DMS53 treated with DMSO at 0.1 percent for 48 hours (cell line): Measurements from ENCODE around the gene UBE2QL1.
"Not testable (repeated sequence)": the region's sequence is repeated elsewhere in the genome, so short reads cannot be mapped to it uniquely, and the experiment has no call there.

Experiments
- DNase-seq: peaks from one replicate; lab custom pipeline; 2025; ENCODE audit not compliant: unreplicated experiment; lab: John Stamatoyannopoulos, UW

The UBE2QL1 gene

DNA sequence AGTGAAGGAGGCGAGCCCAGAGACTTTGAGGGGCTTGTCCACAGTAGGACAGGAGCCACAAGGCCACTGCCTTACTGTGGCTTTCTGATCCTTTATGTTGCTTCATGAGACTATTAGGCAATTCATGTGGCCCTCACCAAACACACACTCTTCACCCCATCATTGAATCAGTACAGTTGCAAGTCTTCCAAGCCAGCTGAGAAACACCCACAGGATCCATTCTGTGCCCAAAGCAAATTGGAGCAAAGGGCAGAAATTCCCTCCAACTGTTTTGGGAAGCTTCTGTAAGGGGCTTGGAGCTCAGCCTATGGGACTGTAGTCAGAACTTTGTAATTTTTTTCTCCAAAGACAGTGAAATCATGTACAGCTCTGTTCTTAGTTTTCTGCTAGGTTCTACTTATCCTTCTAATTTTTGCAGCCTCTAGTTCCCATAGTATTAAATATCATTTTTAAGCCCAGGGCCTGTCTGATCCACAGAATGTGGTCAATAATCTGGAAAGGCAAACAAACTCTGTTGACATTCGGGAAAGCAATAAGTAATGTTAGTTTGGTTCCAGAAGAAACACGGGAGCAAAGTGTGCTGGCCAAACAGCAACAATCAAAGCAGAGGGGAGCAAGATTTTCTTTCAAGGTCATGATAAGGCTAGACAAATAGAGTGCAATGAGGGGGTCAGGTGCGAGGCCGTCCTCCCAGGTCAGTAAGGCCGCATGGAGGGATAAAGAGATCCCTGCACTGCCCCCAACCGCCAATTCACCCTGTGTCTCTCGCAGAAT lies 47.0 kb downstream of the UBE2QL1 start:
- DNase-seq, result no peak

GRCh38 chr5:6496207-6496584 lies 47.5 kb downstream of the UBE2QL1 start:
- DNase-seq, result no peak

DNA sequence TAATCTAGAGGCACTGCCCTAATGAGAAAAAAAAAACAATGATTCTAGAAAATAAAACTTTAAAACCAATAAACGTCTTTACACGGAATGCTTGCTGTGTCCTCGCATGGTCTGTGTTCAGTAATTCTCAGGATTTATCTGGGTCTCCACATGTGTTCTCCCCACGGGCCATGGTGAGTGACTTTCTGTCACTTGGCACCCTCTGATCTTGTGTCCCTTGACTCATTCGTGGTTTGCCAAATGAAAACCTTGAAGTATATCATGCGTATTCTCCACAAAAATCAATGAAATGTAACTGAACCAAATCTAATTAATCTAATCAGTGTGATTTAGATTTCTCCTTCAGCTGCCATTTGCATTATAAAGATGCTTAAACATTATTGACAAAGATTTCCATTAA lies 48.0 kb downstream of the UBE2QL1 start:
- no peak for DNase-seq

DNA sequence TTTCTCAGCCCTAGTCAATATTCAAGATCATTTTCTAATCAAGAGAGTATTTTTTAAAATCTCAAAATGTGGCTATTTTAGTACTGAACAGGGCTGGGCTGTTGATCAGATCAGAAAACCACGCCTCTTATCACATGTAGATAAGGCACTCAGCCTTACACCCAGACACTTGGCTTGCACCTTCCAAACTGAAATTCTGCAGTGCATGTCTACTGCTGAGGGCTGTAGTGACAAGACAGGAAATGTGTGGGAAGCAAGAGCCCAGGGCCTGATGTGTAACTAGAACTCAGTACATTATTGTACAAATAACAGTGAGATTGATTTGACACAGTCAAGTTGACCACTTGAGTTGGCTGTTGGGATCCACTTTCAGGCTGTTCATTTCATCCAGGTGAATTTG lies 48.6 kb downstream of the UBE2QL1 start:
- DNase-seq, result no peak

- no peak for DNase-seq
Observed at GRCh38 chr5:6498968-6499367, 50.3 kb downstream of the UBE2QL1 start.

GRCh38 chr5:6501701-6502100 lies 53.0 kb downstream of the UBE2QL1 start:
- no peak for DNase-seq

DNA sequence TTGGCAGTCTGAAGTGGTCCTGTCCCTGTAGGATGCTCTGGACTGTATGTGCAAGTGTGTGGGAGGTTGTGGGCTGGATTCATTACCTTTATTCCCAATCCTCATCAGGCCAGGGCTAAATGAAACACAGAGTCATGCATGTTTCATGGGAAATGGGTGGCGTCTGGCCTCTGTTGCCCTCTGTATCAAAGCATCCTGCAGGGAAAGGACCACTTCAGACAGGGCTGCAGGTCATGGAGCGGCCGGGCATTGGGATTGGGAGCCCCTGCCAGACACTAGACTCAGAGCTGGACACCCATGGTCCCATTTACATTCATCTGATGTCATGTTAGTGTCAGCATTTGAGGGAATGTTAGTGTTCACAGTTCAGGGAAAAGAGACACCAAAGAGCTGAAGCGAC lies 53.8 kb downstream of the UBE2QL1 start:
- DNase-seq, result no peak

DNA sequence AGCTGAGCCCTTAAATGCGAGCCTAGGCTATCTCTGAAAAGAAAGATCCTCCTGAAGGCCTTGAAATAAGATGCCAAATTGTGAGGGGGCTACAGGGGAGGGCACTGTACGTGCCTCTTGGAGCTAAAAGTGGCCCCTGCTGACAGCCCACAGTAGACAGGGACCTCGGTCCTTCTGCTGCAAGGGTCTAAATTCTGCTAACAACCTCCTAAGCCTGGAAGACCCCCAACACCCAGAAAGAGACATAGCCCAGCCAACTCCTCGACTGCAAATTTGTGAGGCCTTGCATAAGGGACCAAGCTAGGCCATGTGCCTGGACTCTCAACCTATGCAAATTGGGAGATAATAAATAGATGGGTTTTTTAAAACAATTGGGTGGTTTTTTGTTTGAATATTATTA lies 54.7 kb downstream of the UBE2QL1 start:
- DNase-seq, result no peak

DNA sequence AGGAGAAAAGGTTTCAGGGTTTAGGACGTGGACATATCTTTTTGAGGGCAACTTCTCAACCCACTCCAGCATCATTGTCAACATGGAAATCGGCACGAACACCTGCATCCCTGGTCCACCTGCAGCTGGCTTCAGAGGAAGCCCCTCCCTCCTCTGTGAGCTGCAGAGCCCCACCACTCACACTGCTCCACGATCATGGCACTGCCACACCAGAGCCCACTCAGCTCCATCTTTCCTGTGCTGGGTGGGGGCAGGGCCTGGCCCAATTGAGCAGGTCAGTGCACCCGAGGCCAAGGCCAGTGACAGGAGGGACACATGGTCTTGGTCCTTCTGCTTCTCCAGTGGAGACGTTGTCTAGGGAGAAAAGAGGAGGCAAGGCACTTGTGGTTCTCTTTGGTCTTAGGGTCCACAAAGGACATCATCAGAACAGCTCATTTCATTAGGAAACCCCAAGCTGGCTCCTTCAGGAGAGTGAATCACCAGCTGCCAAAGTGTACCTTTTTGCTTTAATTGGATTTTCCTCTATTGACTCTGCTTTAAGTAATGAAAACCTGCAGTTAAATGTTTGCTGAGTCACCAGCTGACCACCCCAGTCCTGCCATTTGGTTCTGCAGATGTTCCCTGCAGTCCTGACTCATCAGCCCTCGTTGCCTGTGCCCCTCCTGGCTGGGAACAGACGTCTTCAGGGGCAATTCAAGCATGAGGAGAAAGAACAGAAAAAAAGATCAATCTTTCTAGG lies 56.2 kb downstream of the UBE2QL1 start:
- no peak for DNase-seq

DNA sequence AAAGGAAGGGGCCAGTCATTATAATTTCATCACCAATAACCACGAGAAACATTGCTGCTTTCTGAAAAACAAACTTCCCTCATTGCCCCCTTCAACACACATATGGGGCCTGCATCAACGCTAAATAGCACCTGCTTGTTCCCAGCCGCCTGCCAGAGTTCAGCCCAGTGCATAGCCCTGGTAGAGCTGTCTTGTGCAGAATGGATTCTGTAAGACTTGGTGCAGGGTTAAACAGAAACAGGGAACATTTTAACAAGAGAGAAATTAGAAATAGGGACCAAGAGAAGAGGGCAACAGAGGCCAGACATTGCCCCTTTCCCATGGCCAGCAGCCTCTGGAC lies 56.7 kb downstream of the UBE2QL1 start:
- no peak for DNase-seq

DNA sequence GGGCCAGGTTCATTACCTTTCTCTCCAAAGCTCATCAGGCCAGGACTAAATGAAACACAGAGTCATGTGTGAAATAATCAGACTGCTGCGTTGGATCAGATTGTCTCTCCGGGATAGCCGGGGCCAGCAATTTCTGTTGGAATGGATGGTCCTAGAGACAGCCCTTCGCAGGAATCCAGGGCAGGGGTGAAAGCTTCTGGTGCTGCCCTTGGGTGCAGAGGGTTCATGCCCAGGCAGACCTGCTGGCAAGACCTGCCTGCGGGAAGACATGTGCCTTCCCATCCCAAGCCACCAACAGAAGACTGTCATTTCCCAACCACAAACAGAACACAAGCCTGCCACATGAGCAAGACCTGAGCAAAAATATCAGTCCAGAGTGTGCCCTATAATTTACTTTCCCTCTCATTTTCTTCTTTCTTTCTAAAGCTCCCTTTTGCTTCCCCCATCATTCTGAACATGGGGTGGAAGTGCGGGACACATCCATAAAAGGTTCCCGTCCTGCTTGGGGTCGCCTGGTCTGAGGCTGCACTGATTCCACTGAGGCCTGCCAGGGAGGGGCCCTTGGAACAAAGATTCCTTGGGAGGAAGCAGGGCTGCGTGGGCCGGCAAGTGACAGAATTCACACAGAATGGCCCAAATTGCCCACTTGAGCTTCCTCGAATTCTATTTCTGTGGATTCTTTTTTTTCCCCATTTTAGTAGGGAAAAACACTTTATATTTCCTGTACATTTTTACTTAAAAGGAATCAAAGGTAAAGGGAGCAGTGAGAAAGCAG lies 57.3 kb downstream of the UBE2QL1 start:
- DNase-seq, result no peak

DNA sequence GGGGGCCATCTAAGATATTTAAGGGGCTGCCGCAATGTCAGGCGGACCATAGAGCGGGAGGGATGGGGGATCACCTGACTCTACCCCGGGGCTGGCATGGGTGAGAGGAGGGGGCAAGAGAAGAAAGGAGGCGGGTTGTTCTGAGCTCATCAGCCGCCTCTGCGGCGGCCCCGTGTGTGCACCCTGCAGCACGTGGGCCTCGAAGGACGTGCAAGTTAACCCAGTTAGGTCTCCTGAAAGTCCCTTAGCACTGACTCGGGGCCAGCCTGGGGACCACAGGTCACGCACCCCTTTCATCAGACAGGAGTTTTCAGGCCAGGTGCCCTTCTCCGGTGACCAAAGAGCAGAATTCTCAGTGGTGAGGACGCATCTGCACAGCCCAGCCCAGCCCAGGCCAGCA lies 58.0 kb downstream of the UBE2QL1 start:
- DNase-seq, result no peak

DNA sequence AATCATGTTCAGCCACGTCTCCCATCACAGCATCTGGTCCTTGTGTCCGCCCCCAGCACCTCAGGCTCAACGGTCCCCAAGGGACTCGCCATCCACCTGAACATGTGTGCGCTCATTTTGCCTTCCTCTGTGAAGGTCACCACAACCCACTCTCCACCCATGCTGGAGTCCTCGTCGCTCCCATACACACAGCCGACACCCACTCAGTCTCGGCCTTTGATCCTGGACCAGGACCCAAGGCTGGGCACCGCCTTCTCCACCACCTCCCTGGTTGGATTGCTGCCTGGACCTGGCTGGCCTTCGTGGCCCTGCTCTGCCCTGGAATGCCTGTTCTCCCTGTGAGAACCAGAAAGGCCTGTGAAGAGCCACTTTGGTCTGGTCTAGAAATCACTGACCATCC lies 60.3 kb downstream of the UBE2QL1 start:
- DNase-seq, result no peak

DNA sequence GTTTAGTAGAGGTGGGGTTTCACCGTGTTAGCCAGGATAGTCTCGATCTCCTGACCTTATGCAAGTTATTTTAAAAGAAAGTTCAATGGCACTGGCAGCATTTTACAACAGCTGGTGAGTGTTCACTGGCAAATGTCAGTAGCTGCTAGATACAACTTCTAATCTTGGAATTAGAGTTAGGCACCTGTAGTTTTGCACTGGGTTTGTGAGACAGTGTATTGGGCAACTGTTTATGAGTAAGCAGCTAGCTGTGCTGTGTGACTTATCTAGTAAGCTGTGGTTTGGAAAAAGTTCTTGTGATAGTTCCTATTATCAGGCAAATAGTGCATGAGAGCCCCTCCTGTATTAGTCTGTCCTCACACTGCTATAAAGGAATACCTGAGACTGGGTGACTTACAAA lies 61.5 kb downstream of the UBE2QL1 start:
- no peak for DNase-seq

GRCh38 chr5:6510973-6511372 lies 62.3 kb downstream of the UBE2QL1 start:
- no peak for DNase-seq

- DNase-seq, result not testable (repeated sequence)
Observed at GRCh38 chr5:6515812-6516211, 67.2 kb downstream of the UBE2QL1 start.

GRCh38 chr5:6516823-6517222 lies 68.2 kb downstream of the UBE2QL1 start:
- DNase-seq, result no peak

GRCh38 chr5:6517510-6517909 lies 68.9 kb downstream of the UBE2QL1 start:
- no peak for DNase-seq

- DNase-seq, result no peak
Observed at GRCh38 chr5:6518298-6519057, 69.8 kb downstream of the UBE2QL1 start.

DNA sequence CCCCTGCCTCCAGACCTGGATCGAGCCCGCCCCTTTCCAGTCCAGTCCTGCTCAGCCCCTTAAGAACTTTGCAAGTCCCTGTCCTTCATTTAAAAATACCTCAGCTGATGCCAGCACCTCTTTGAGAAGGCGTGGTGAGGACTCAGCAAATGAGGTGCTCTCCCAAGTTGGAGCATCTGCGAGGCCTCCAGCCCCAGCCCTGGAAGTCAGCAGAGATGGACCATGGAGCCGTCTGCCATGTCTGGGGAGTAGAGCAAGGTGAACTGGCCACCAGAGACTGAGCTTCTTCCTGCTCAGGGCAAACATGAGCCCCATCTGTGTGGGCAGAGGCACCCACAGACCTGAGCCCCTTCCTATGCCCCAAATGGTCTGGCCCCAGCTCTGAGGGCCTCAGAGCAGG lies 71.5 kb downstream of the UBE2QL1 start:
- DNase-seq, result no peak

- no peak for DNase-seq
Observed at GRCh38 chr5:6522331-6522730, 73.7 kb downstream of the UBE2QL1 start.
